IPS-20b (cell line): Measurements from ENCODE around the gene TWNK.
A peak's percentile ranks its signal among the peaks of the same experiment; 100 is the strongest.
"Not testable (repeated sequence)": the region's sequence is repeated elsewhere in the genome, so short reads cannot be mapped to it uniquely, and the experiment has no call there.

Experiments used
- H3K27ac ChIP-seq: one replicate; pipeline ENCODE4 v1.5.1; 2013; ENCODE audit warnings: low read length
- H3K27me3 ChIP-seq: 2 replicates; pipeline ENCODE4 v1.6.1; 2013; ENCODE audit warnings: mild to moderate bottlenecking, low read length, inconsistent platforms; ENCODE audit not compliant: insufficient read depth
- H3K36me3 ChIP-seq: 2 replicates; pipeline ENCODE4 v1.6.1; 2013; ENCODE audit warnings: low read depth, mild to moderate bottlenecking, inconsistent platforms, low read length, moderate library complexity; ENCODE audit not compliant: insufficient read depth
- H3K4me1 ChIP-seq: 2 replicates; pipeline ENCODE4 v1.6.1; 2013; ENCODE audit warnings: mild to moderate bottlenecking, control low read depth, inconsistent platforms, low read length, moderate library complexity; ENCODE audit not compliant: insufficient read depth
- H3K4me3 ChIP-seq: 2 replicates; pipeline ENCODE4 v1.5.1; 2013; ENCODE audit warnings: mild to moderate bottlenecking, low read length, inconsistent platforms
- H3K9ac ChIP-seq: 2 replicates; pipeline ENCODE4 v1.6.1; 2013; ENCODE audit warnings: low read depth, mild to moderate bottlenecking, inconsistent platforms, low read length, moderate library complexity
- H3K9me3 ChIP-seq: 2 replicates; pipeline ENCODE4 v1.6.1; 2013; ENCODE audit warnings: mild to moderate bottlenecking, low read depth, low read length, inconsistent platforms; ENCODE audit not compliant: insufficient read depth

The TWNK gene

DNA sequence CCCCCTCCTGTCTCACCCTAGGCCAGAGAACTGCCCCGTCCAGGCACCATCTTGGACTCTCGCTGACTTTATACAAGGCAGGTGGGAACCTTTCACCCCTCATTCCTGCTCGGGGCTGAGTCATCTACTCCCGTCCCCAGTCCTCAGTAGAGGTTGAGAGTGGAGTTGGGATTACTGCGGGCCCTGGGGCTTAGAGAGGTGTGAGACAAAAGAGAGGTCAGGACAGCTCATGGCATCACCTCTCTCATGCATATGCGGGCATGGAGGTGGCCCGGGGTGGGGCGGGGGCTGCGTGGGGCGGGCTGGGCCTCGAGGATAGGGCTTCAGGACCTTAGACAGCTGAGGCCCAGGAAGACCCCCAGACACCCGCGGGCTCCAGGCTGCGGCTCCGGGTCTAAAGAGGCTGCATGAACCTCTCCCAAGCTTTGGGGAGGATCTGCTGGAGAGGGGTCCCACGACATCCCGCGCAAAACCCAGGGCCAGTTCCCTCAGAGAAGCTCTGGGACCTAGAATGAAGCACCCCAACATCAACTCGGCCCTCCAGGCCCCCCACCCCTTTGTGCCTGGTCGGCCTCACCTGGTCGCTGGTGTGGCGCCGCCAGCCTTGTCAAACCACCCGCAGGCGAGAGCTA is 43.3 kb downstream of the TWNK start:
- H3K27me3 ChIP-seq = peaks cover 68% of the 10 kb centered on the region
- H3K4me1 ChIP-seq = peaks cover 12% of the 10 kb centered on the region
- H3K4me3 ChIP-seq = peak overlapping the region; percentile 77
- no peak overlapping the region for H3K27ac ChIP-seq
- no peaks in the 10 kb centered on the region for H3K9me3 ChIP-seq
- H3K36me3 ChIP-seq = no peaks in the 10 kb centered on the region
- H3K9ac ChIP-seq = no peak overlapping the region

DNA sequence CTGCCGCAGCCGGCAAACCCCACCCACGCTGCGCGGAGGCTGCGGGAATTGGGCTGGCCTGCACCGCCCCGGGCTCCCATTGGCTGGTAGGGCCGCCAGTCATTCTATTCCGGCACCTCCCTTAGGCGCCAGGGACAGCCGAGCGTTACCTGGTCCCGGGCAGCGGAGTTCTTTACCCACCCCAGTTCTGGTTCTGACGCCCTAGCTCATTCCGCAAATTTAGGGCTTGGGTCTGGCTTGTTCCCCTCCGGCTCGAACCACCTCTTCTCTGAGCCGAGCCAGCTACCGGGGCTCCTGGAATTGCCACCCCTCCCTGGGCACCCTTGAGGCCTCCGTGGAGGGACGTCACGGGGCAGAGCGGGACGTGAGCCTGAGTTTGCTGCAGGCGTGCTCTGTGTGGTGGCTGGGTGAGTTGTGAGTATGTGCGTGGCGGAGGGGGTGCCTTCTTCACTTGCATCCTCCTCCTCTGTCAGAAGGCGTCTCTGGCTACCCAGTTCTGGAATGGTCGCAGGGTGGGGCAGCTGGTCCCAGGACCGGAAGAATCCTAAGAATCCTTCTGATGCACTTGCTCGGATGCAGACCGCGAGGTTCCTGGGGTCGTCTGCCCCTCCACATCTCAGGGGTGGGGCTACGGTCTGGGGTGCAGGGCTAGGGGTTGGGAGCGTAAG is 43.9 kb downstream of the TWNK start, which contains the start of the genes PDZD7 and SFXN3:
Gene PDZD7 (minus strand): TSS at position 2 of the 668 bp plus-strand sequence. CDS start 910 bp downstream, outside the sequence.
Gene SFXN3 (plus strand): TSS at position 107 of the 668 bp plus-strand sequence. CDS start 3,461 bp downstream, outside the sequence.
- Histone ChIP-seq H3K9me3 (no peaks in the 10 kb centered on the region), H3K9ac (no peak within 1 kb of the TSS), H3K36me3 (no peaks in the 10 kb centered on the region), H3K27ac (no peak within 1 kb of the TSS), H3K27me3 (peaks cover 74% of the 10 kb centered on the region), H3K4me1 (peaks cover 12% of the 10 kb centered on the region), H3K4me3 (peak within 1 kb of the TSS; percentile 77)

DNA sequence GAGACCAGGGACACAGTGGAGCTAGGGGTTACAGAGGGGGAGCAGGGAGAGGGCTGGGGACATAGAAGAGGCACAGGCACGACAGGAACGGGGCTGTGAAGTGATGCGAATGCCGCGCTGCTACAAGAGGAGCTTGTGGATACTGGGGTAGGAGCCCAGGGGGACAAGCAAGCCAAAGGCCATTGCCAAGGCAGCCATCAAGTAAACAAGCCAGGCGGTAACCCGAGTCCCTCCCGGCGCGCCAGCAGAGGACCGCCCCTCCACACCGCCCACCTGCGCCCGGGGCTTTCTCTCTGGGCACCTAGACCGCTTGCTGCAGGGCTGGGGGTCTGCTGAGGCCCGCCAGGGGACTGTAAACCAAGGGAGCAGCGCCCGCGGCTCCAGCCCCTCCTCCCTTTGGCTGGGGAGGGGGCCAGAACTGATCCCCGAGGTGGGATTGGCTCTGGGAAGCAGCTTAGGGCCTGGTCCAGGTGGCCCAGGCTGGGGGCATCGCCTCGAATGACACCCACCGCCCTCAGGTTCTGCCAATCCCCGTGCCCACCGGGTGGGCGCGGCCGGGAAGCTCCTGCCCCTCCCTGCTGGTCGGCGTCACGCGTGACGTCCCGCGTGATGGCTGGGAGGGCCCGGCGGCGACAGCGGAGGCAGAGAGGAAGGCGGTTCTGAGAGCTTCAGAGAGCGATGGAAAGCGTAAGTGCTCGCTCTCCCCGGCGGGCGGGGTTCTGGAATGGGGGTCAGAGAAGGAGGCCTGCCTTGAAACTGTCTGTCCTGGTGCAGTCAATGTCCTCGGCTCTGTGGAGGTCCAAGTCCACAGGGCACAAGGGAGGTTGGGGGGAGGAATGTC is 44.7 kb downstream of the TWNK start:
- Histone ChIP-seq H3K9ac (no peak overlapping the region), H3K27me3 (peaks cover 78% of the 10 kb centered on the region), H3K4me3 (peak overlapping the region; percentile 77), H3K9me3 (no peaks in the 10 kb centered on the region), H3K27ac (no peak overlapping the region), H3K4me1 (peaks cover 12% of the 10 kb centered on the region), H3K36me3 (no peaks in the 10 kb centered on the region)

DNA sequence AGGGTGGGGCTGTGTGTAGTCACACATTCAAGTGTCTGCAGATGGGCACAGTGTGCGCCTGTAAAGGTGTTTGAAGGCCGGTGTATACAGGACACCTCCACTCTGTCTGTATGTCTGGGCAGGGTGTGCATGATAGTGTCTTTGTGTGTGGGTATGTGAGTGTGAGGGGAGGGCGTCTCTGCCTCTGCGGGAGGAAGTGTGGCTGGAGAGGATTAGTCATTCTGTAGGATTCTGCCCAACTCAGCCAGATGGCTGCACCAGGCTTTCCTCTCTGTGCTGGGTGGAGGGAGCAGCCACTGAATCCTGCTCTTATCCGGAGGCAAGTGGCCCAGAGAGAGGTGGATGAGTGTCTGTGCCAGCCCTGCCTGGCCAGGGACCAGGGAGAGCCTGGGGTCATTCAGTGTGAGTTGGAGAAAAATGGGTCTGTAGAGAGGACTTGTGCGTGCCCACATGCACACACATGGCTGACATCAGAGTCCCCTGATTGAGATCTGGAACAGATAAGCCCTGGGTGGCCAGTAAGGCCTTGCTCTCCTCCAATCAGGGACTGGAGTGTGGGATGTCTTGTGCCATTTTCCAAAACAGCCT is 45.4 kb downstream of the TWNK start:
- Histone ChIP-seq H3K27me3 (peaks cover 84% of the 10 kb centered on the region), H3K27ac (no peak overlapping the region), H3K9ac (no peak overlapping the region)

DNA sequence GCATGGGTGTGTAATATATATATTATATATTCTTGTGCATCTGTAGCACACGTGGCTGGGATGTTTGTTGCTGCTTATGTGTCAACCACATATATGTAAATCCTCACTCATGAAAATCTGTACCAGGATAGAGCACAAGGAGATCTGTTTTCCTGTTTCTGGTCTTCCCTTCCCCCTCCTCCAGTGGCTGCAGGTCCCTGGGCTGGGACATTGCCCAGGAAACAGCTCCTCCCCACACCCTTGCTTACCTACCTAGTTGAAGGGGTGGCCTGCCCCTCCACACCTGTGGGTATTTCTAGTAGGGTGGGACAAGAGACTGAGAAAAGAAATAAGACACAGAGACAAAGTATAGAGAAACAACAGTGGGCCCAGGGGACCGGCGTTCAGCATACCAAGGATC is 45.9 kb downstream of the TWNK start:
- H3K4me1 ChIP-seq = peaks cover 12% of the 10 kb centered on the region
- H3K27me3 ChIP-seq = peaks cover 84% of the 10 kb centered on the region
- H3K9ac ChIP-seq = no peak overlapping the region
- H3K36me3 ChIP-seq = no peaks in the 10 kb centered on the region
- H3K9me3 ChIP-seq = no peaks in the 10 kb centered on the region
- no peak overlapping the region for H3K27ac ChIP-seq
- H3K4me3 ChIP-seq = no peak overlapping the region

More for the DNA sequence above, 45.4 kb downstream of the TWNK start:
- peak overlapping the region; percentile 77; the same call in 1 of the 2 replicates for H3K4me3 ChIP-seq
- no peaks in the 10 kb centered on the region for H3K36me3 ChIP-seq
- H3K9me3 ChIP-seq = no peaks in the 10 kb centered on the region
- H3K4me1 ChIP-seq = peaks cover 12% of the 10 kb centered on the region

DNA sequence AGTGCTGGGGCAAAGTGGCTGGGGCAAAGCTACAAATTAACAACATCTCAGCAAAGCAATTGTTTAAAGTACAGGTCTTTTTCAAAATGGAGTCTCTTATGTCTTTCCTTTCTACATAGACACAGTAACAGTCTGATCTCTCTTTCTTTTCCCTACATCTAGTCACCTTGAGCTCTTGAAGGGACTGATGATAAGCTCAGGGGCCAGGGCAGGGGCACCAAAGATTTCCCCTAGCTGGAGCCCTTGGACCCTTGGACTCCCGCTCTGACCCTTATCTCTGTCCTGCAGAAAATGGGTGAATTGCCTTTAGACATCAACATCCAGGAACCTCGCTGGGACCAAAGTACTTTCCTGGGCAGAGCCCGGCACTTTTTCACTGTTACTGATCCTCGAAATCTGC is 47.1 kb downstream of the TWNK start:
- not testable (repeated sequence) for H3K36me3 ChIP-seq, H3K9ac ChIP-seq, H3K27ac ChIP-seq, H3K4me3 ChIP-seq, H3K9me3 ChIP-seq
- H3K4me1 ChIP-seq = peaks cover 12% of the 10 kb centered on the region
- H3K27me3 ChIP-seq = peaks cover 81% of the 10 kb centered on the region

DNA sequence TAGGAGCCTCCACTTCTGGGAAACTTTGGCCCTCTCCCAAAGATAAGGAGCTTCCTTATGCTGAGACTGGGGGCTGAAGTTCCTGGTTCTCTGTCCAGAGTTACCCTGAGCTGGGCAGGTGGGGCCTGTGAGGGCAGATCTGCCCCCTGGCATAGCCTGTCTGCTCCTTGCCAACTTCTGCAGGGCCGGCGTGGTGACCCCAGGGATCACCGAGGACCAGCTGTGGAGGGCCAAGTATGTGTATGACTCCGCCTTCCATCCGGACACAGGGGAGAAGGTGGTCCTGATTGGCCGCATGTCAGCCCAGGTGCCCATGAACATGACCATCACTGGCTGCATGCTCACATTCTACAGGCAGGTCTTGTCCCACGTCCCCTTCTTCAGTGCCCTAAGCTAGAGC is 48.0 kb downstream of the TWNK start:
- no peak overlapping the region for H3K4me3 ChIP-seq
- peaks cover 8% of the 10 kb centered on the region for H3K4me1 ChIP-seq
- H3K9ac ChIP-seq = no peak overlapping the region
- H3K9me3 ChIP-seq = no peaks in the 10 kb centered on the region
- H3K36me3 ChIP-seq = no peaks in the 10 kb centered on the region
- no peak overlapping the region for H3K27ac ChIP-seq
- peaks cover 82% of the 10 kb centered on the region for H3K27me3 ChIP-seq

DNA sequence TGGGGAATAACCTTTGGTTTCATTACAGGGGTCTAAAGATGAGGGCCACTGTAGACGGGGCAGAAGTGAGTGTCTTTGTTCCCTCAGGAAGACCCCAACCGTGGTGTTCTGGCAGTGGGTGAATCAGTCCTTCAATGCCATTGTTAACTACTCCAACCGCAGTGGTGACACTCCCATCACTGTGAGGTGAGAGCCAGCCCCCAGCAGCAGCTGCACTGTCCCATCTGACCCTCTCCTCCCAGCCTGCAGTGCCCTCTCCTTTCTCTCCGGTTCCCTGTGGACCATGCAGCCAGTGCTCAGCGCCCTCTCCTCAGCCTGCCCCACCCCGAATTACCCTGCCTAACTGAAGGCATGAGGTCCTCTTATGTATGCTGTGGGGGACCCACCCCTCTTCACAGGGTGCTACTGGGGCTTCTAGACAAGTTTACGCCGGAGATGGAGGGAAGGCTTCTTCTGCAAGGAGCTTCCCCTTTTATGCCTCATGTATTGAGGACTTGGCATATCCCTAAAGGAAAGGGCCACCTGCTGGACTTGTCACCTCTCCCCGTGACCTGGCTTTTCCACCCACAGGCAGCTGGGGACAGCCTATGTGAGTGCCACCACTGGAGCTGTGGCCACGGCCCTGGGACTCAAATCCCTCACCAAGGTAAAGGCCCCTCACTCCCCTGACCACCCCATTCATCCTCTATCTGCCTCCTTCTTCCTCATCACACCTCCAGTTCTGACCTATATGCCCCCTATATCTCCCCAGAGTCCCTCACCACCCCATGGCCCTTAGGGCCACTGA is 48.8 kb downstream of the TWNK start:
- no peaks in the 10 kb centered on the region for H3K36me3 ChIP-seq

DNA sequence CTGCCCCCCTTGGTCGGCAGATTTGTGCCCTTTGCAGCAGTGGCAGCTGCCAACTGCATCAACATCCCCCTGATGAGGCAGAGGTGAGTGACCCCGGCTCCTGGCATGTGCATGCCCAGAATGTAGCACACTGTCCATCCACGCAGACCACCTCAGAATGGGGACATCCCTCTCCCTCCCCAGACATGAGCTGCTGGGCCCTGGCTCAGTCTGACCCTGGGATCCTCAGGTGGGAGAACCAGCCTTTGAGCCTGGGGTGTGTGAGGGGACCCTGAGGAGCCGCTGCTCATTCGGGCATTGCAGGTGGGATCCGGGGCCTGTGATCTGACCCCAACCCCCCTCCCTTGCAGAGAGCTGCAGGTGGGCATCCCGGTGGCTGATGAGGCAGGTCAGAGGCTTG is 49.4 kb downstream of the TWNK start:
- Histone ChIP-seq H3K9ac (no peak overlapping the region), H3K9me3 (no peaks in the 10 kb centered on the region), H3K4me1 (peaks cover 7% of the 10 kb centered on the region), H3K4me3 (no peak overlapping the region), H3K36me3 (no peaks in the 10 kb centered on the region), H3K27me3 (peaks cover 69% of the 10 kb centered on the region), H3K27ac (no peak overlapping the region)

More for the DNA sequence above, 48.8 kb downstream of the TWNK start:
- Histone ChIP-seq H3K27me3 (peaks cover 75% of the 10 kb centered on the region), H3K4me3 (no peak overlapping the region), H3K9me3 (no peaks in the 10 kb centered on the region), H3K9ac (no peak overlapping the region), H3K4me1 (peaks cover 7% of the 10 kb centered on the region), H3K27ac (no peak overlapping the region)

DNA sequence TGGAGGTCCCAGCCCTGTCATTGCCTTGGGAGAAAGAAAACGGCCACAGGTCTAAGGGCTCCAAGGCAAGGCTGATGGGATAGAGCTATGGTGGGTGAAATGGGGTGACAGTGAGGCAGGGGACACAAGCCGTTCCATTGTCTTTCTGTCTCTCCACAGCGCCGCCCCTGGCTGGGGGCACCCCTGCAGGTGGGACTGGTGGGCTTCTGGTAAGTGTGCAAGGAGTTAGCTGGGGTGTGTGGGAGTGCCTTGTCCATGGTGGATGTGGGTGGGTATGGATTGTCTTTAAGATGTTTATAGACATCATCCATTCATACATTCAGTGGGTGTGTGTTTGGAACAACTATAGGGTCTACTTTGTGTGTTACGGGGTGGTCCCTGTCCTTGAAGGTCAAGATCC is 51.1 kb downstream of the TWNK start:
- Histone ChIP-seq H3K9ac (no peak overlapping the region), H3K27me3 (peaks cover 56% of the 10 kb centered on the region), H3K9me3 (no peaks in the 10 kb centered on the region), H3K27ac (no peak overlapping the region), H3K4me3 (no peak overlapping the region), H3K36me3 (no peaks in the 10 kb centered on the region), H3K4me1 (peaks cover 3% of the 10 kb centered on the region)

DNA sequence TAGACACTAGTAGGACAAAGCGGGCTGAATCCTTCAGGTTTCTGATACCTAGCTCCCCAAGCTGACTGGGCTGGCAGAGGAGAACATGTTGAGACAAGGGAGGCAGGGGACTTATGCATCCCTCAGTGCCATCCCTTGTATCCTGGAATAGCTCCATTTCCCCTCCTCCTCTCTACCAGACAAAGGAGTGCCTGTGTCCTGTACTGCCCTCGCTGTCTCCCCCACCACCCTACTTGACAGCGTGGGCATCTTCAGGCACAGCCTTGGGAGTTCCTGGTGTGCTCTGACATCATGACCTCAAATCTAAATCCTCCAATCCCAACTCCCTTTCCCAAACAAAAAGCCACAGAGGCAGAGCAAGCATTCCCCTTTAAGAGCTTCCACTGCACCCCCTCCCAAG is 52.7 kb downstream of the TWNK start:
- Histone ChIP-seq H3K4me1 (peaks cover 7% of the 10 kb centered on the region), H3K9ac (no peak overlapping the region), H3K27ac (no peak overlapping the region), H3K36me3 (no peaks in the 10 kb centered on the region), H3K4me3 (no peak overlapping the region), H3K27me3 (peaks cover 58% of the 10 kb centered on the region), H3K9me3 (no peaks in the 10 kb centered on the region)
